ENCODE measurements around the gene CDT1. TPM values are rescaled to one million over a fixed set of nuclear protein-coding genes. Genes with fewer than 3 reads are reported as not detected.

Gene CDT1
- total RNA-seq, 1 experiment from 2014 or later, result 97.7 TPM

DNA sequence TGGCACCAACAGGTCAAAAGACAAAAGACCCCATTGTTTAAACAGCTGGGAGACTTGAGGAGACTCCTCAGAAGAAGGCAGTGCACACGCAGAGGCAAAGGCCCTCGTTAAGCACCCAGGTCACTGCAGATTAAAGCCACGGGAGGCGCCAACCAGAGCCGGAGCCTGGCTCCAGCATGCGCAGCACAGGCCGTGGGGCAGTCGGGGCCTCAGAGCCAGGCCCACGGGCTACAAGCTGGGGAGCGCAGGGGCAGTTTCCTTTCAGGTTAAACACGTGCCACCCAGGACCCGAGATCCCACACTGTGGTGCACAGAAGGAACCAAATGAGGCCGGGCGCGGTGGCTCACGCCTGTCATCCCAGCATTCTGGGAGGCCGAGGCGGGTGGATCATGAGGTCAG is 27.8 kb upstream of the CDT1 start:
- intact Hi-C loops (cut with micrococcal nuclease; ENCODE audit: unreplicated experiment), result no loop called here
- Histone ChIP-seq H3K4me1 (peaks cover 53% of the 10 kb centered on the region), H3K36me3 (ENCODE audit: control insufficient read depth, insufficient read depth, low read length) (no peaks in the 10 kb centered on the region), H3K27me3 (replicated peaks; ENCODE audit: control insufficient read depth, insufficient read depth, low read length) (no peaks in the 10 kb centered on the region), H3K4me3 (ENCODE audit: low read depth, low read length) (no peak overlapping the region), H3K9me3 (no peaks in the 10 kb centered on the region)
- TF ChIP-seq, protein P1, sequence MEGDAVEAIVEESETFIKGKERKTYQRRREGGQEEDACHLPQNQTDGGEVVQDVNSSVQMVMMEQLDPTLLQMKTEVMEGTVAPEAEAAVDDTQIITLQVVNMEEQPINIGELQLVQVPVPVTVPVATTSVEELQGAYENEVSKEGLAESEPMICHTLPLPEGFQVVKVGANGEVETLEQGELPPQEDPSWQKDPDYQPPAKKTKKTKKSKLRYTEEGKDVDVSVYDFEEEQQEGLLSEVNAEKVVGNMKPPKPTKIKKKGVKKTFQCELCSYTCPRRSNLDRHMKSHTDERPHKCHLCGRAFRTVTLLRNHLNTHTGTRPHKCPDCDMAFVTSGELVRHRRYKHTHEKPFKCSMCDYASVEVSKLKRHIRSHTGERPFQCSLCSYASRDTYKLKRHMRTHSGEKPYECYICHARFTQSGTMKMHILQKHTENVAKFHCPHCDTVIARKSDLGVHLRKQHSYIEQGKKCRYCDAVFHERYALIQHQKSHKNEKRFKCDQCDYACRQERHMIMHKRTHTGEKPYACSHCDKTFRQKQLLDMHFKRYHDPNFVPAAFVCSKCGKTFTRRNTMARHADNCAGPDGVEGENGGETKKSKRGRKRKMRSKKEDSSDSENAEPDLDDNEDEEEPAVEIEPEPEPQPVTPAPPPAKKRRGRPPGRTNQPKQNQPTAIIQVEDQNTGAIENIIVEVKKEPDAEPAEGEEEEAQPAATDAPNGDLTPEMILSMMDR (IDR thresholded peaks at IDR 0.05; ENCODE audit: insufficient read depth in 1 of 2, low read depth in 1 of 2, low read length in 1 of 2, severe bottlenecking in 1 of 2, unreplicated experiment in 1 of 2), result no peak
- DNase-seq, result no peak
- no TSS peak for BruUV-seq (replicated peaks)
- Mint-ChIP-seq H3K27me3 (ENCODE audit: insufficient read depth, unreplicated experiment) (no peaks in the 10 kb centered on the region), H3K4me3 (ENCODE audit: unreplicated experiment) (no peak overlapping the region), H3K4me1 (ENCODE audit: low read depth, unreplicated experiment) (peaks cover 32% of the 10 kb centered on the region), H3K27ac (ENCODE audit: unreplicated experiment) (peak overlapping the region; percentile 19), H3K36me3 (ENCODE audit: insufficient read depth, unreplicated experiment) (peaks cover 77% of the 10 kb centered on the region), H3K9me3 (ENCODE audit: unreplicated experiment) (no peaks in the 10 kb centered on the region)
- POLR2A ChIA-PET, result no interaction called here
- CTCF ChIA-PET, result interaction anchor here (1.2 kb wide), 1 partner anchor 38 kb away, joined by 3 read pairs; no protein-coding TSS in a partner anchor

DNA sequence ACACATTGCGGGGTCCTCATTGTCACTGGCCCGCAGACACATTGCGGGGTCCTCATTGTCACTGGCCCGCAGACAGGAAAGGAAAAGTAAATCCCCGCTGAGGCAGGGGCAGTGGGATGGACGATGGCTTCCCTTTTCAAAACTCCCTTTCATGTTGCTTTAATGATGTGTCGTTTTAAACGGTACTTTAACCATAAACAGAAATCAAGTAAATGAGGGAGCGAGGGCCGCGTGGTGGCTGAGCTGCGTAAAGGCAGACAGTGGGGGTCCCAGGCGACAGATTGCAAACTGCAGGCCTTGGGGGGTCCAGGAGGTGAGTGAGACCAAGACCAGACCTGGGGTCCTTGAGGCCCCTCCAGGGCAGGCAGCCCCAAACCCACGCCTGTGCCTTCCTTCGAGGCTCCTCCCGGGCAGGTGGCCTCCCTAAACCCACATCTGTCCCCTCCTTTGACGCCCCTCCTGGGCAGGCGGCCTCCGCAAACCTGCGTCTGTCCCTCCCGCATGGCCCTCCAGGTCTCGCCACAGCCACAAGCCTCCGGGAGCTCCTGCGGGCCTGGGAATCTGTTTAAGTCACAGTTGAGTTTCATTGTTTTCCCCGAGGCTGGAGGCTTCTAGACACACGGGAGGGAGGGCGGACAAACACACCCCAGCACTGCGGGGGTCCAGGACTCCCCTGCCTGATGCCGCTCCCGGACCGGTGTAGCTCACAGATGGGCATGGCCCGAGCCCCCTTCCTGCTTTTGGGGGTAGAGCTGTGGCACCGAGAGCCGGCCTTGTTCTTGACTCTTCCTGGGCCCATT is 25.9 kb upstream of the CDT1 start:
- intact Hi-C loops (cut with micrococcal nuclease; ENCODE audit: unreplicated experiment), result no loop called here
- Mint-ChIP-seq H3K9me3 (ENCODE audit: unreplicated experiment) (no peaks in the 10 kb centered on the region), H3K4me3 (ENCODE audit: unreplicated experiment) (no peak overlapping the region), H3K4me1 (ENCODE audit: low read depth, unreplicated experiment) (peaks cover 39% of the 10 kb centered on the region), H3K36me3 (ENCODE audit: insufficient read depth, unreplicated experiment) (peaks cover 64% of the 10 kb centered on the region), H3K27me3 (ENCODE audit: insufficient read depth, unreplicated experiment) (no peaks in the 10 kb centered on the region), H3K27ac (ENCODE audit: unreplicated experiment) (peak overlapping the region; percentile 32)
- TF ChIP-seq, protein P1 (IDR thresholded peaks at IDR 0.05; ENCODE audit: insufficient read depth in 1 of 2, low read depth in 1 of 2, low read length in 1 of 2, severe bottlenecking in 1 of 2, unreplicated experiment in 1 of 2), result no peak
- BruUV-seq (replicated peaks), result no TSS peak
- H3K9me3 ChIP-seq, result no peaks in the 10 kb centered on the region
- no peaks in the 10 kb centered on the region for H3K27me3 ChIP-seq (replicated peaks; ENCODE audit: control insufficient read depth, insufficient read depth, low read length)
- H3K36me3 ChIP-seq (ENCODE audit: control insufficient read depth, insufficient read depth, low read length), result no peaks in the 10 kb centered on the region
- POLR2A ChIA-PET, result no interaction called here
- no peak overlapping the region for H3K4me3 ChIP-seq (ENCODE audit: low read depth, low read length)
- CTCF ChIA-PET, result no interaction called here
- peaks cover 58% of the 10 kb centered on the region for H3K4me1 ChIP-seq
- DNase-seq, result no peak

DNA sequence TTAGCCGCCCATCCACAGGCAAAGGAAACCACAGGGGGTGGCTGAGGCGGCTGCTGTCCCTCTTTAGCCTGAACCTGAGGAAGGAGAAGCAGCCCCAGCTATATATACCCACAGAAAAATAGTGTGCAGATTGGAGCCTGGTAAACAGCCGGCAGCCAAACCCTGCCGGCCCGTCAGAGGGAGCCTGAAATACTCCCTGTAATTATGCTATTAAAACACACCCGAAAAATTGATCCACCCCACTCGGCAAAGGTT is 25.4 kb upstream of the CDT1 start:
- TF ChIP-seq, protein P1 (IDR thresholded peaks at IDR 0.05; ENCODE audit: insufficient read depth in 1 of 2, low read depth in 1 of 2, low read length in 1 of 2, severe bottlenecking in 1 of 2, unreplicated experiment in 1 of 2), result no peak
- intact Hi-C loops (cut with micrococcal nuclease; ENCODE audit: unreplicated experiment), result no loop called here
- DNase-seq, result no peak
- Histone ChIP-seq H3K36me3 (ENCODE audit: control insufficient read depth, insufficient read depth, low read length) (no peaks in the 10 kb centered on the region), H3K4me1 (peaks cover 58% of the 10 kb centered on the region), H3K27me3 (replicated peaks; ENCODE audit: control insufficient read depth, insufficient read depth, low read length) (no peaks in the 10 kb centered on the region), H3K9me3 (no peaks in the 10 kb centered on the region), H3K4me3 (ENCODE audit: low read depth, low read length) (no peak overlapping the region)
- no peaks in the 10 kb centered on the region for H3K9me3 Mint-ChIP-seq (ENCODE audit: unreplicated experiment)
- no peak overlapping the region for H3K4me3 Mint-ChIP-seq (ENCODE audit: unreplicated experiment)
- peak overlapping the region; percentile 48 for H3K27ac Mint-ChIP-seq (ENCODE audit: unreplicated experiment)
- CTCF ChIA-PET, result no interaction called here
- POLR2A ChIA-PET, result no interaction called here
- peaks cover 60% of the 10 kb centered on the region for H3K36me3 Mint-ChIP-seq (ENCODE audit: insufficient read depth, unreplicated experiment)
- BruUV-seq (replicated peaks), result no TSS peak
- no peaks in the 10 kb centered on the region for H3K27me3 Mint-ChIP-seq (ENCODE audit: insufficient read depth, unreplicated experiment)
- peaks cover 44% of the 10 kb centered on the region for H3K4me1 Mint-ChIP-seq (ENCODE audit: low read depth, unreplicated experiment)
